ENCODE data around the gene PHACTR1. TPM values are rescaled to one million over a fixed set of nuclear protein-coding genes. Genes with fewer than 3 reads are reported as not detected.

The PHACTR1 gene
- total and polyA plus RNA-seq, 9 of the 15 experiments (the other 6 are each of a cell fraction or from before 2014, with no cell fraction given): 11.5 to 32.6 (median 22.0) TPM

GRCh38 chr6:13256266-13257001, 539.9 kb downstream of the PHACTR1 start (continued):
- TF ChIP-seq REST (IDR thresholded peaks at IDR 0.05; ENCODE audit: borderline replicate concordance) (no peak), REST (CRISPR knock-in tag; IDR thresholded peaks at IDR 0.05; ENCODE audit: low read depth) (no peak), TFAM (CRISPR knock-in tag; conservative IDR thresholded peaks at IDR 0.05) (no peak), MYC (IDR thresholded peaks at IDR 0.05; ENCODE audit: low read depth, low read length) (no peak), MYC (CRISPR knock-in tag; IDR thresholded peaks at IDR 0.05; ENCODE audit: borderline replicate concordance, low read depth) (no peak), ZNF707 (CRISPR knock-in tag; conservative IDR thresholded peaks at IDR 0.05) (no peak), ZNF318 (IDR thresholded peaks at IDR 0.05; ENCODE audit: borderline replicate concordance in 1 of 2, low read depth in 1 of 2) (0 out of 4 replicates have a peak, but pooled peaks have one; percentile 53 to 56), JUND (IDR thresholded peaks at IDR 0.05; ENCODE audit: borderline replicate concordance, low read depth, low read length) (peak; percentile 30; the same call in 1 of the 2 replicates), JUND (tag; IDR thresholded peaks at IDR 0.05; ENCODE audit: borderline replicate concordance, low read depth, low read length) (peak; percentile 62; the same call in 2 of the 3 replicates), SMARCE1 (IDR thresholded peaks at IDR 0.05) (peak; percentile 59; the same call in 1 of the 2 replicates)
